ENCODE data around the gene ZFP92.

Gene ZFP92, protein sequence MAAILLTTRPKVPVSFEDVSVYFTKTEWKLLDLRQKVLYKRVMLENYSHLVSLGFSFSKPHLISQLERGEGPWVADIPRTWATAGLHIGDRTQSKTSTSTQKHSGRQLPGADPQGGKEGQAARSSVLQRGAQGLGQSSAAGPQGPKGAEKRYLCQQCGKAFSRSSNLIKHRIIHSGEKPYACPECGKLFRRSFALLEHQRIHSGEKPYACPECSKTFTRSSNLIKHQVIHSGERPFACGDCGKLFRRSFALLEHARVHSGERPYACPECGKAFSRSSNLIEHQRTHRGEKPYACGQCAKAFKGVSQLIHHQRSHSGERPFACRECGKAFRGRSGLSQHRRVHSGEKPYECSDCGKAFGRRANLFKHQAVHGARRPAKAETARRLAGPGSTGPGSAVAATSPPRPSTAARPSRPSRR

DNA sequence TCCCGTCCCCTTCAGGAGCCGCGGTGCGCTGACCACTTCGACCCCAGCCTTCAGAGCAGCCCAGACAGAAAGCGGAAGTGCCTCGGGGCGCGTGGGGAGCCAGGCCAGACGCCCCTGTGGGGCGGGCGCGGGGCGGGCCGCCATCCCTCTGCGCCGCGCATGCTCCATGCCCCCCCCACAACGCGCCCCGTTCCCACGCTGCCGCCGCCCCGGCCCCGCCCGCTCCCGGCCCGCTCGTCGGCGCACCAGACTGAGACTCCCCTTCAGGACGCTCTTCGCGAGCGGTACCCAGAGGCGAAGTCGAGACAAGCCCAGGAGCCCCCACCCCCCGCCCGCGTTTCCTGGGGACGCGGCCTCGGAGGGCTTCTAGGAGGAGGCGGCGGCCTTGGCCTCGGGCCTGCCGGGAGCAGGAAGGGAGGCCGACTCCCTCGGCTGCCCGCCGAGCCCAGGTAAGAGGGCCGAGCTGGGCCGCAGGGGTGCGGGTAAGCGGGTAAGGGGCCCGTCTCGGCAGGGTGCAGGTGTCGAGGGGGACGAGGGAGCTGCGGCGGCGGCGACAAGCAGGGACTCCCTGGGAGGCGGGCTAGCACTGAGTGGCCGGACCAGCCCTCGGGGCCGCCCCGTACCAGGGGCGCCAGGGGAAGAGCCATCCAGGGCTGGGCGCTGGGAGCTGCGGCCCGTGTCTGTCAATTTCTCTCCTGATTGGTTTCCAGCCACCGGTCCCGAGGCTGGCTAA lies at the start of gene ZFP92:
TSS of gene ZFP92 (plus strand) at position 218 of the 733 bp plus-strand sequence. CDS start 6,851 bp downstream, outside the sequence.
- peak within 1 kb of the TSS; percentile 33 to 45 for H3K4me3 ChIP-seq (ENCODE audit: low read depth in 1 of 2, low read length in 2 of 2)
- no peaks in the 10 kb centered on the region for H3K36me3 ChIP-seq (ENCODE audit: insufficient read depth, low read length)
- no peaks in the 10 kb centered on the region for H3K9me3 ChIP-seq (ENCODE audit: low read length)
- peaks cover 5% of the 10 kb centered on the region for H3K4me1 ChIP-seq (ENCODE audit: insufficient read depth, low read length)
- no peak within 1 kb of the TSS for H3K9ac ChIP-seq (ENCODE audit: low read length)
- H3K27me3 ChIP-seq (ENCODE audit: control insufficient read depth in 1 of 2, insufficient read depth in 2 of 2, low read length in 2 of 2), result peaks cover 0 to 18% of the 10 kb centered on the region in 2 donors
- H3K27ac ChIP-seq (ENCODE audit: low read depth, low read length), result peak within 1 kb of the TSS; percentile 32

DNA sequence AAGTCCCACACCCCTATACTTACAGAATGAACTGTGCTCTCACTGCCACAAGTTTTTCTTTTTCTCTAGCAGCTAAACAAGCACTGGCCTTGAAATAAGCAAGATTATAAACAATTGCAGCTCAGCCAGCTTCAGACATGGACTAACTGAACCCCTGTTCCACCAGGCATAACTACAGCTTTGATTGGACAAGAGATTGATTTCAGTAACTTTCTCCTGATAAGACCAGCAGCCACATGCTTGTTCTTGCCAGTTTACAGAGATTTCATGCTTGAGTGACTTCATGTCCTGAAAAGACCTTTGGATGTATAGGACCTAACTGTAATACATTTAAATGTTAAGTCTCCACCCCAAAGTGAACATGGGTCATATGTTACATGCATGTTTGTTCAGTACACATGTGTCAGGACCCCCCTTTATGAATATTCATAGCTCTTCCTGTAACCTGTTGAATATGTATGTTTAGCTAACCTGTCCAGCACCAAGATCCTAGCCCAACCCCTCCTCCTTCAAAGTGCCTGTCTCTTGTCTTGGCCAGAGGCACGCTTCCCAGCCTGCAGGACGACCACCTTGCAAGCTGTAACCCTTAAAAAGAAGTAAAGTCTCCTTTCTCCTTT lies 49.4 kb upstream of the ZFP92 start:
- H3K4me3 ChIP-seq (ENCODE audit: low read depth in 1 of 2, low read length in 2 of 2), result no peak overlapping the region
- no peaks in the 10 kb centered on the region for H3K4me1 ChIP-seq (ENCODE audit: insufficient read depth, low read length)
- no peaks in the 10 kb centered on the region for H3K9me3 ChIP-seq (ENCODE audit: low read length)
- no peaks in the 10 kb centered on the region for H3K36me3 ChIP-seq (ENCODE audit: insufficient read depth, low read length)
- H3K9ac ChIP-seq (ENCODE audit: low read length), result no peak overlapping the region
- H3K27ac ChIP-seq (ENCODE audit: low read depth, low read length), result no peak overlapping the region
- H3K27me3 ChIP-seq (ENCODE audit: control insufficient read depth in 1 of 2, insufficient read depth in 2 of 2, low read length in 2 of 2), result peaks cover 0 to 9% of the 10 kb centered on the region in 2 donors

DNA sequence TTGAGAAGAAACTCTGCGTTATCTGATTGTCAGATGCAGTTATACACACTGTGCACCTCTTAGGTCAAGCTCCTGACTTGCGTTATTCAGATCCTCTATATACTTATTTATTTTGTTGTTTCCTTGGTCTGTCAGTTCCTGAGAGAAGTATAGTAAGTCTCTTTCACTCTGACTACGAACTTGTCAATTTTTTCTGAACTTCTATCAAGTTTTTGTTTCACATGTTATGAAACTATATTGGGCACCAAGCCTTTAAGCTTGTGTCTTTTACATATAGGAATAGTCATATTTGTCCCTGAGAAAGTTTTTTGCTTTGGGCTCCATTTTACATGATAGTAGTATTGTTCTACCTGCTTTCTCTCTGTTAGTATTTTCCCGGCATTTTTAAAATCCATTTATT lies 45.6 kb upstream of the ZFP92 start:
- no peak overlapping the region for H3K27ac ChIP-seq (ENCODE audit: low read depth, low read length)
- H3K9ac ChIP-seq (ENCODE audit: low read length), result no peak overlapping the region
- H3K27me3 ChIP-seq (ENCODE audit: control insufficient read depth in 1 of 2, insufficient read depth in 2 of 2, low read length in 2 of 2), result peaks cover 4 to 9% of the 10 kb centered on the region in 2 donors
- no peaks in the 10 kb centered on the region for H3K9me3 ChIP-seq (ENCODE audit: low read length)
- no peak overlapping the region for H3K4me3 ChIP-seq (ENCODE audit: low read depth in 1 of 2, low read length in 2 of 2)
- no peaks in the 10 kb centered on the region for H3K36me3 ChIP-seq (ENCODE audit: insufficient read depth, low read length)
- H3K4me1 ChIP-seq (ENCODE audit: insufficient read depth, low read length), result no peaks in the 10 kb centered on the region

DNA sequence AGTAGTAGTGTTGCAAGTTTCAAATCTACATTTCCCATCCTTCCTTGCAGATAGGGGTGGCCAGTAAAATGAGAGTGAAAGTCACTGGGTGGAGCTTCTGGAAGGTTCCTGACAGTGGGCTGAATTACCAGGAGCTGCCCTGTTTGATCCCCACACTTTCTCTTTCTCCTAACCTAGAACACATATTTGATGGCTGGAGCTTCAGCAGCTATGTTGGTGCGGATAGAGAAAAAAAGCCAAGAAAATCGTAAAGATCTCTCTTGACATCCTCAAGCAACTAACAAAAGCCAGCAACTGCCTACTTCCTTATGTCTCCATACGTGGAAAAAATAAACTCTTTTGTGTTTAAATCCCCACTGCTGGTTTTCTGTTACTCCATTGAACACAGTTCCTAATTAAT lies 45.2 kb upstream of the ZFP92 start:
- no peak overlapping the region for H3K27ac ChIP-seq (ENCODE audit: low read depth, low read length)
- H3K9ac ChIP-seq (ENCODE audit: low read length), result no peak overlapping the region
- H3K9me3 ChIP-seq (ENCODE audit: low read length), result no peaks in the 10 kb centered on the region
- peaks cover 4 to 9% of the 10 kb centered on the region in 2 donors for H3K27me3 ChIP-seq (ENCODE audit: control insufficient read depth in 1 of 2, insufficient read depth in 2 of 2, low read length in 2 of 2)
- no peaks in the 10 kb centered on the region for H3K4me1 ChIP-seq (ENCODE audit: insufficient read depth, low read length)
- H3K4me3 ChIP-seq (ENCODE audit: low read depth in 1 of 2, low read length in 2 of 2), result no peak overlapping the region
- no peaks in the 10 kb centered on the region for H3K36me3 ChIP-seq (ENCODE audit: insufficient read depth, low read length)

DNA sequence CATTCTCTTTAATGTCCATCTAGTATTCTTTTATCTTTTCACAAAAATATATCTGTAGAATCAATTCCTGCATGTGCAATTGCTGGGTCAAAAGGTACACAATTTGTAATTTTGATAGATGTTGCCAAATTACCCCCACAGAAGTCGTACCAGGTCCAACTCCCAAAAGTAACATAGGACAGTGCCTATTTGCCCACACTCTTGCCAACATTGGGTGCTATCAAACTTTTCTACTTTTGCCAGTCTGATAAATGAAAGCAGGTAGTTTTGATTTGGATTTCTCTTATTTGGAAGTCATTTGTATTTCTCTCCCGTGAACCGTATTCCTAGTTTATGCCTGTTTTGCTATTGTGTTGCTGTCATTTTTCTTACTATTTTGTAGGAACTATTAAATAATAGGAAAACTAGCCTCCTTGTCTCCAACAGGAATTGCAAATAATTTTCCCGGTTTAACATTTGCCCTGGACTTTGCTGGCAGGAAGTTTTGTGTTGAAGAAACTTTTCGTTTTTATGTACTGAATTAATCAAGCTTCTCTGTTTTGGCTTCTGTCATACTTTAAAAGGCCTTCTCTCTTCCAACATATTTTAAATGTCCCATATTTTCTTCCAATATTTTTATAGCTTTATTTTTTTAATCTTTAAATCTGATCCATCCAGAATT lies 44.3 kb upstream of the ZFP92 start:
- Histone ChIP-seq H3K4me1 (ENCODE audit: insufficient read depth, low read length) (no peaks in the 10 kb centered on the region), H3K9ac (ENCODE audit: low read length) (no peak overlapping the region), H3K36me3 (ENCODE audit: insufficient read depth, low read length) (no peaks in the 10 kb centered on the region), H3K4me3 (ENCODE audit: low read depth in 1 of 2, low read length in 2 of 2) (no peak overlapping the region), H3K9me3 (ENCODE audit: low read length) (no peaks in the 10 kb centered on the region), H3K27ac (ENCODE audit: low read depth, low read length) (no peak overlapping the region), H3K27me3 (ENCODE audit: control insufficient read depth in 1 of 2, insufficient read depth in 2 of 2, low read length in 2 of 2) (peaks cover 4 to 5% of the 10 kb centered on the region in 2 donors)

DNA sequence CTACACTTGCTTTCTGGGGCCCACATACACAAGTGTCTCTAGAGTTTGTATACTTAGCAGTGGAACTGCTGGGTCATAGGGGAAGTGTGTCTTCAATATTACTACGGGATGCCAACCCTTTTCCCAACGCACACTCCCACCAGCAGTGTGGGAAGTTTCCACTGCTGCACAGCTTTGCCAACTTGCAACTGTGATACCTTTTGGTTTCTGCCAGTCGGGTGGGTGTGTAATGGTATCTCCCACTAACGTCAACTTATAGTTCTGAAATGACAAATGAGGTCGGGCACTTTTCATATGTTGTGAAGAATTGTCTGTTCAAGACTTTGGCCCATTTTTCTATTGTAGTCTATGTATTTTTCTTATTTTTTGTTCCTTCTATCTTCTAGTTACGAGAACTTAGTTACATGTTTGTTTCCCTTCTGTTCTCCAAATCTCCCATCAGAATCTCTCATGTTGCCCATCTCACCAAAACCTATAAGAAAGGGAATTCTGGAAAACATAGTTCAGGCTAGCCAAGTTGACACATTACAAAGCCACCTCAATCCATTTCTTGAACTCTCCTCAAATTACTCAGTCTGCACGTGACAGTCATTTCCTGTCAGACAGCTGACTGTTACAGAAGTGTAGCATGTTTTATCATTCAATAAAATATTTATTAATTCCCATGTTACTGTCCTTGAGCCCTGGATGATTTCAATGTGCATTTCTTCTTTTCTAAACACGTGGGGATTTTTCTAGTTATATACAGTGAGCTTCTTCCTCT lies 40.8 kb upstream of the ZFP92 start:
- no peaks in the 10 kb centered on the region for H3K4me1 ChIP-seq (ENCODE audit: insufficient read depth, low read length)
- no peak overlapping the region for H3K9ac ChIP-seq (ENCODE audit: low read length)
- H3K9me3 ChIP-seq (ENCODE audit: low read length), result no peaks in the 10 kb centered on the region
- no peak overlapping the region for H3K4me3 ChIP-seq (ENCODE audit: low read depth in 1 of 2, low read length in 2 of 2)
- H3K27ac ChIP-seq (ENCODE audit: low read depth, low read length), result no peak overlapping the region
- H3K36me3 ChIP-seq (ENCODE audit: insufficient read depth, low read length), result no peaks in the 10 kb centered on the region
- peaks cover 0 to 4% of the 10 kb centered on the region in 2 donors for H3K27me3 ChIP-seq (ENCODE audit: control insufficient read depth in 1 of 2, insufficient read depth in 2 of 2, low read length in 2 of 2)

DNA sequence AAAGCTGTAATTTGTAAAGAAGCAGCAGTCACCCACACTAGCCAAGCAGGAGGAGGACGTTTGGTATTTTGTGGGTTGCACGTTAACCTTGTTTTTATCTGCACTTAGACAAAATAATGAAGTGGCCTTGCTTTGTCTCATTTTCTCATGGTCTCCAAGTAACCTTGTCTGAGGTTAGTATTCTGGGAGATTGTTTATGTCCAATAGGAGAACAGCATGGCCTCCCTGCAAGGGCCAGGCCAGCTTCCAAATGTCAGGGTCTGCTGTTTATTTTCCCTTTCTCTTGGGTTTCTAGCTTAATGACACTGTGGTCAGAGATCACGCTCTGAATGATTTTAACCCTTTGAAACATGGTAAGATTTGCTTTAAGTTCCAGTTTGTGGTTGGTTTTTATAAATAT lies 40.0 kb upstream of the ZFP92 start:
- H3K36me3 ChIP-seq (ENCODE audit: insufficient read depth, low read length), result no peaks in the 10 kb centered on the region
- H3K27me3 ChIP-seq (ENCODE audit: control insufficient read depth in 1 of 2, insufficient read depth in 2 of 2, low read length in 2 of 2), result peaks cover 2 to 4% of the 10 kb centered on the region in 2 donors
- H3K4me1 ChIP-seq (ENCODE audit: insufficient read depth, low read length), result no peaks in the 10 kb centered on the region
- H3K27ac ChIP-seq (ENCODE audit: low read depth, low read length), result no peak overlapping the region
- H3K9ac ChIP-seq (ENCODE audit: low read length), result no peak overlapping the region
- H3K4me3 ChIP-seq (ENCODE audit: low read depth in 1 of 2, low read length in 2 of 2), result no peak overlapping the region
- no peaks in the 10 kb centered on the region for H3K9me3 ChIP-seq (ENCODE audit: low read length)

DNA sequence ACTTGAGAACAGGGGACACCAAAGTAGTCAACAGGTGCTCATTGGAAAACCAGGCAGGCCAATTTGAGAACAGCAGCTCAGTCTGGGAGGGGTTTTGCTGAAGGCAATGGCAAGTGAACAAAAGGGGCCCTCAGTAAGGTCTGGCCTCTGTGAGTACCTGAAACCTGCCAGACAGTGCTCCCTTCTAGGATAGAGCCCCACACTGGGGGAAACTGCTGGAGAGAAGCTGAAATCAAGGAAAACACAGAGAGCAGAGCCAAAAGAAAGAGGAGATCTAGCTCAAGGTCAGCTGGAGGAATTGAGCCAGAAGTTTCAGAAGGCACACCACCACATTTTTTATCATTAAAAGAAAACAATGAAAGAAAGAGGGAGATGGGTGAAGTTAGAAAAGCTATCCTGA lies 38.3 kb upstream of the ZFP92 start:
- peaks cover 4% of the 10 kb centered on the region in 2 donors for H3K27me3 ChIP-seq (ENCODE audit: control insufficient read depth in 1 of 2, insufficient read depth in 2 of 2, low read length in 2 of 2)
- no peak overlapping the region for H3K9ac ChIP-seq (ENCODE audit: low read length)
- no peak overlapping the region for H3K4me3 ChIP-seq (ENCODE audit: low read depth in 1 of 2, low read length in 2 of 2)
- H3K9me3 ChIP-seq (ENCODE audit: low read length), result no peaks in the 10 kb centered on the region
- H3K4me1 ChIP-seq (ENCODE audit: insufficient read depth, low read length), result no peaks in the 10 kb centered on the region
- H3K27ac ChIP-seq (ENCODE audit: low read depth, low read length), result no peak overlapping the region
- no peaks in the 10 kb centered on the region for H3K36me3 ChIP-seq (ENCODE audit: insufficient read depth, low read length)

DNA sequence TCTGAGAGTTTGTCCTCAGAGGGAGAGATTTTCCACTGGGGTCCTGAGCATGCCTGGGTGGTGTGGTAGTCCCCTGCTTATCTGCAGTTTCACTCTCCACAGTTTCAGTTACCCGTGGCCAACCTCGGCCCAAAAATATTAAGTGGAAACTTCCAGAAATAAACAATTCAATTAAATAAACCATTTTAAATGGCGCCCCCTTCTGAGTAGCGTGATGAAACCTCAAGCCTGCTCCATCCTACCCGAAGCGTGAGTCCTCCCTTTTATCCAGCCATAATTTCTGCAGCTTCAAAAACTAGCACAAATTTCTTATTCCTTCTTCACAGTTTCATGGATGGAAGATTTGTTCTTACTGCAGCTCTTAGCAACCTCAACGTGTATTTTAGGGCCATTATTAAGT lies 36.8 kb upstream of the ZFP92 start:
- H3K9me3 ChIP-seq (ENCODE audit: low read length), result peaks cover 3% of the 10 kb centered on the region
- no peak overlapping the region for H3K27ac ChIP-seq (ENCODE audit: low read depth, low read length)
- no peaks in the 10 kb centered on the region for H3K4me1 ChIP-seq (ENCODE audit: insufficient read depth, low read length)
- no peak overlapping the region for H3K9ac ChIP-seq (ENCODE audit: low read length)
- no peaks in the 10 kb centered on the region for H3K36me3 ChIP-seq (ENCODE audit: insufficient read depth, low read length)
- H3K4me3 ChIP-seq (ENCODE audit: low read depth in 1 of 2, low read length in 2 of 2), result no peak overlapping the region
- H3K27me3 ChIP-seq (ENCODE audit: control insufficient read depth in 1 of 2, insufficient read depth in 2 of 2, low read length in 2 of 2), result peaks cover 4% of the 10 kb centered on the region in 2 donors

DNA sequence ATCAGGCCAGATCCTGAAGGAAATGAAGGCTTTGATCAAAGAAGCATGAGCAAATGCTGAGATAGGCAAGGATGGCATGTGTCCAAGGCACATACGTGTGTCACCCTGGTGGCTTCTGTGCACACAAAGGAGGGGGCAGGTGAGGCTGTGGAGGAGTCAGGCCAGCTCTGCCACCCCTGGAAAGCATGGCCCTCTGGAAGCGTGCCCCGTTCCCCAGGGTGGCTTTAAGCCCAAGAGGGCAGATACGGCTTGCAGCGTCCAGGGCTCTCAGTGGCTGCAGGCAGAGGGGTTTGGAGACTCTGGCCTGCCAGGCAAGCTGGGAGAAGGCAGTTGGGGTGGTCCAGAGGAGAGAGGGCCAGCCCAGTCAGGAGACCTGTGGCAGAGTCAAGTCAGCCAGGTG lies 35.7 kb upstream of the ZFP92 start:
- Histone ChIP-seq H3K4me1 (ENCODE audit: insufficient read depth, low read length) (no peaks in the 10 kb centered on the region), H3K9ac (ENCODE audit: low read length) (no peak overlapping the region), H3K27me3 (ENCODE audit: control insufficient read depth in 1 of 2, insufficient read depth in 2 of 2, low read length in 2 of 2) (peaks cover 0 to 4% of the 10 kb centered on the region in 2 donors), H3K27ac (ENCODE audit: low read depth, low read length) (no peak overlapping the region), H3K36me3 (ENCODE audit: insufficient read depth, low read length) (no peaks in the 10 kb centered on the region), H3K9me3 (ENCODE audit: low read length) (peaks cover 3% of the 10 kb centered on the region), H3K4me3 (ENCODE audit: low read depth in 1 of 2, low read length in 2 of 2) (no peak overlapping the region)
